Peyer's patch (tissue), 4 donors: ENCODE results near the gene RCC2.

Source experiments
- POLR2A ChIP-seq, 2 donors: fragments of 450-650 bp; IDR thresholded peaks; one replicate each; pipeline ENCODE4 v1.5.1; 2017; ENCODE audit warnings: antibody characterized with exemption in 2 of 2, mild to moderate bottlenecking in 2 of 2, moderate library complexity in 2 of 2
- TF ChIP-seq, protein P1 (sequence below), 6 experiments: fragments of 450-650 bp in 4 of 6; fragments of 200-600 bp in 2 of 6; sonication (generic) in 1 of 6; IDR thresholded peaks; one replicate each; pipeline ENCODE4 v1.5.1; 2017 to 2019; ENCODE audit warnings: antibody characterized with exemption in 6 of 6, mild to moderate bottlenecking in 3 of 6, moderate library complexity in 1 of 6

DNA sequence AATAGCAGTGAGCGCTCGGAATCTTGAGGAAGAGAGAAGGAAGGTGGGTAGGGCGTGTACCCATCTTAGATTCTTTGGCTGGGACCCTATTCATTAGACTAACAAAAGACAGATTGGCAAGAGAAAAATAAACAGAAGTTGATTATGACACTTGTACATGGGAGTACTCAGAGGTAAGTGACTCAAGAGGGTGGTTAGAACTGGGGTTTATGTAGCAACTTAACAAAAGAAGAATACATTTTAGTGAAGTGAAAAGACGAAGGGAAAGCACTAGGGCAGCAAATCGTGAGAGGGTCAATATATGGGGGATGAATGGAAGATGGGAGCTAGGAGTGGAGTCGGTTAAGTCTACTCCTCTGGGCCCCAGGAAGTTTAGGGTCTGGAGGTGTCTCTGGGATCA lies 25.8 kb upstream of the RCC2 start:
- no peak for TF ChIP-seq POLR2A (IDR thresholded peaks at IDR 0.05)
- TF ChIP-seq, protein P1, sequence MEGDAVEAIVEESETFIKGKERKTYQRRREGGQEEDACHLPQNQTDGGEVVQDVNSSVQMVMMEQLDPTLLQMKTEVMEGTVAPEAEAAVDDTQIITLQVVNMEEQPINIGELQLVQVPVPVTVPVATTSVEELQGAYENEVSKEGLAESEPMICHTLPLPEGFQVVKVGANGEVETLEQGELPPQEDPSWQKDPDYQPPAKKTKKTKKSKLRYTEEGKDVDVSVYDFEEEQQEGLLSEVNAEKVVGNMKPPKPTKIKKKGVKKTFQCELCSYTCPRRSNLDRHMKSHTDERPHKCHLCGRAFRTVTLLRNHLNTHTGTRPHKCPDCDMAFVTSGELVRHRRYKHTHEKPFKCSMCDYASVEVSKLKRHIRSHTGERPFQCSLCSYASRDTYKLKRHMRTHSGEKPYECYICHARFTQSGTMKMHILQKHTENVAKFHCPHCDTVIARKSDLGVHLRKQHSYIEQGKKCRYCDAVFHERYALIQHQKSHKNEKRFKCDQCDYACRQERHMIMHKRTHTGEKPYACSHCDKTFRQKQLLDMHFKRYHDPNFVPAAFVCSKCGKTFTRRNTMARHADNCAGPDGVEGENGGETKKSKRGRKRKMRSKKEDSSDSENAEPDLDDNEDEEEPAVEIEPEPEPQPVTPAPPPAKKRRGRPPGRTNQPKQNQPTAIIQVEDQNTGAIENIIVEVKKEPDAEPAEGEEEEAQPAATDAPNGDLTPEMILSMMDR (IDR thresholded peaks at IDR 0.05): no peak
